Panc1 (cell line): ENCODE results near the gene RNF214. TPM values are rescaled to one million over a fixed set of nuclear protein-coding genes. Genes with fewer than 3 reads are reported as not detected.
A peak's percentile ranks its signal among the peaks of the same experiment; 100 is the strongest.
"Not testable (repeated sequence)": the region's sequence is repeated elsewhere in the genome, so short reads cannot be mapped to it uniquely, and the experiment has no call there.

Experiments used
- ATAC-seq: fragments of 200-7000 bp; cut with Tn5 transposase; 2 replicates; pipeline ENCODE4 v1.9.1; 2020; ENCODE audit warnings: mild to moderate bottlenecking, moderate library complexity
- BruUV-seq: library from RNA; stranded (reverse); fragments of 400-500 nt; replicated peaks from 2 replicates; lab custom pipeline; 2021; lab: Mats Ljungman, UMichigan
- CTCF ChIA-PET: fragments of 300-600 bp; sonication (Branson Sonifier 250); formaldehyde crosslinking; loops from one replicate; lab custom pipeline; 2022; ENCODE audit warnings: antibody characterized with exemption; lab: Charles Lee
- POLR2A ChIA-PET: fragments of 300-600 bp; sonication (Branson Sonifier 250); formaldehyde crosslinking; loops from one replicate; lab custom pipeline; 2022; ENCODE audit warnings: antibody characterized with exemption; lab: Charles Lee
- DNase-seq: peaks from one replicate; pipeline ENCODE4 v3.0.0-alpha.2; 2010; ENCODE audit warnings: low read depth, low spot score
- H3K27ac ChIP-seq: 2 replicates; pipeline ENCODE4 v1.5.1; 2011; ENCODE audit warnings: mild to moderate bottlenecking, low read length, inconsistent platforms
- H3K27me3 ChIP-seq: fragments of 200-500 bp; sonication (Bioruptor generic); 2 replicates; pipeline ENCODE4 v1.6.0; 2014; ENCODE audit warnings: low read length, inconsistent platforms; ENCODE audit not compliant: control insufficient read depth, insufficient read depth
- H3K36me3 ChIP-seq: fragments of 200-500 bp; sonication (Bioruptor generic); 2 replicates; pipeline ENCODE4 v1.5.1; 2014; ENCODE audit warnings: inconsistent platforms, mild to moderate bottlenecking, low read length, moderate library complexity; ENCODE audit not compliant: control insufficient read depth, insufficient read depth
- H3K4me1 ChIP-seq: 2 replicates; pipeline ENCODE4 v1.5.1; 2011; ENCODE audit warnings: inconsistent platforms, mild to moderate bottlenecking, low read length, moderate library complexity; ENCODE audit not compliant: control insufficient read depth, insufficient read depth
- H3K4me3 ChIP-seq, 2 experiments: 2 replicates each; pipeline ENCODE4 v1.5.1; 2011 to 2012; ENCODE audit warnings: low read depth in 2 of 2, low read length in 2 of 2, mild to moderate bottlenecking in 2 of 2, inconsistent platforms in 1 of 2, moderate library complexity in 1 of 2
- H3K9me3 ChIP-seq: fragments of 200-500 bp; sonication (Bioruptor generic); 2 replicates; pipeline ENCODE4 v1.5.1; 2014; ENCODE audit warnings: low read depth, mild to moderate bottlenecking, inconsistent platforms, low read length, moderate library complexity; ENCODE audit not compliant: control insufficient read depth, insufficient read depth
- CTCF ChIP-seq: fragments of 450-650 bp; IDR thresholded peaks from 2 replicates; pipeline ENCODE4 v1.5.1; 2017; ENCODE audit warnings: mild to moderate bottlenecking
- POLR2AphosphoS5 ChIP-seq: IDR thresholded peaks from 2 replicates; pipeline ENCODE4 v1.6.1; 2012; ENCODE audit warnings: mild to moderate bottlenecking, low read depth, low read length, moderate library complexity
- REST ChIP-seq, 2 experiments: IDR thresholded peaks; 2 replicates each; pipeline ENCODE4 v1.6.1; 2011 to 2012; ENCODE audit warnings: low read depth in 2 of 2, control low read depth in 1 of 2, low read length in 1 of 2, mild to moderate bottlenecking in 1 of 2, moderate library complexity in 1 of 2; ENCODE audit not compliant: insufficient read depth in 1 of 2
- SIN3A ChIP-seq: IDR thresholded peaks from 2 replicates; pipeline ENCODE4 v1.6.1; 2012; ENCODE audit warnings: low read depth, mild to moderate bottlenecking, low read length, moderate library complexity, borderline replicate concordance; ENCODE audit not compliant: insufficient read depth
- TCF7L2 ChIP-seq: IDR thresholded peaks from 2 replicates; pipeline ENCODE4 v1.6.1; 2011; ENCODE audit warnings: mild to moderate bottlenecking, low read depth, low read length, inconsistent platforms
- in situ Hi-C: cut with HindIII; loops from 2 replicates; pipeline ENCODE4 v1.10.0; 2016; ENCODE audit warnings: low sequenced_read_pairs, low pct_unique_long_range_greater_than_20kb
- intact Hi-C: fragments of 100-400 bp; cut with micrococcal nuclease; formaldehyde crosslinking; loops from one replicate; pipeline ENCODE4 v1.10.0; 2022; ENCODE audit not compliant: unreplicated experiment
- total RNA-seq: library from RNA; stranded (reverse); gene quantifications from one replicate; pipeline ENCODE4 v1.2.1, GENCODE V29; 2021; ENCODE audit not compliant: unreplicated experiment

The RNF214 gene
- total RNA-seq, 1 experiment from 2014 or later: 39.7 TPM

- no peak overlapping the region for H3K4me3 ChIP-seq
- H3K27ac ChIP-seq: no peak overlapping the region
- intact Hi-C loops (no loop called here), in situ Hi-C loops (no loop called here)
- no peaks in the 10 kb centered on the region for H3K27me3 ChIP-seq
- no peaks in the 10 kb centered on the region for H3K36me3 ChIP-seq
- TF ChIP-seq TCF7L2: no peak
- no peak for TF ChIP-seq CTCF
- no peak for TF ChIP-seq REST (IDR thresholded peaks at IDR 0.05; ENCODE audit: insufficient read depth in 1 of 2, low read depth in 2 of 2, low read length in 1 of 2)
- no peak for TF ChIP-seq SIN3A
- no peak for TF ChIP-seq POLR2AphosphoS5
- ATAC-seq: no peak
- H3K4me1 ChIP-seq: no peaks in the 10 kb centered on the region; the same call in 1 of the 2 replicates
- no peak for DNase-seq
- ChIA-PET CTCF (no interaction called here), POLR2A (no interaction called here)
- no peaks in the 10 kb centered on the region for H3K9me3 ChIP-seq
- BruUV-seq: no TSS peak
Measured at GRCh38 chr11:117205211-117205818, 27.2 kb upstream of the RNF214 start.

GRCh38 chr11:117206111-117206510 is 26.4 kb upstream of the RNF214 start:
- H3K36me3 ChIP-seq, H3K9me3 ChIP-seq, POLR2A ChIA-PET, H3K4me1 ChIP-seq, intact Hi-C loops, BruUV-seq, DNase-seq, H3K27ac ChIP-seq, CTCF ChIA-PET, H3K4me3 ChIP-seq, ATAC-seq, in situ Hi-C loops, H3K27me3 ChIP-seq: not testable (repeated sequence)

- peak; percentile 31; the same call in 1 of the 2 replicates for ATAC-seq
- DNase-seq, H3K27ac ChIP-seq, BruUV-seq, intact Hi-C loops, H3K4me3 ChIP-seq, CTCF ChIA-PET, H3K27me3 ChIP-seq, H3K9me3 ChIP-seq, in situ Hi-C loops, H3K36me3 ChIP-seq, H3K4me1 ChIP-seq, POLR2A ChIA-PET: not testable (repeated sequence)
Measured at GRCh38 chr11:117206859-117207258, 25.6 kb upstream of the RNF214 start.

- POLR2A ChIA-PET, H3K27me3 ChIP-seq, H3K4me1 ChIP-seq, CTCF ChIA-PET, H3K36me3 ChIP-seq, ATAC-seq, DNase-seq, BruUV-seq, H3K9me3 ChIP-seq, in situ Hi-C loops, H3K27ac ChIP-seq, H3K4me3 ChIP-seq, intact Hi-C loops: not testable (repeated sequence)
Measured at GRCh38 chr11:117207481-117207880, 25.0 kb upstream of the RNF214 start.

- in situ Hi-C loops, BruUV-seq, POLR2A ChIA-PET, DNase-seq, CTCF ChIA-PET, H3K4me3 ChIP-seq, H3K9me3 ChIP-seq, ATAC-seq, H3K36me3 ChIP-seq, H3K27me3 ChIP-seq, H3K27ac ChIP-seq, H3K4me1 ChIP-seq, intact Hi-C loops: not testable (repeated sequence)
Measured at GRCh38 chr11:117208710-117209109, 23.8 kb upstream of the RNF214 start.
